GM18951 (cell line): ENCODE data around the gene MAP2K6.

Source experiments
- POLR2A ChIP-seq: IDR thresholded peaks from 4 replicates; pipeline ENCODE4 v1.6.1; 2011; ENCODE audit warnings: mild to moderate bottlenecking; ENCODE audit not compliant: insufficient read length, insufficient read depth; ENCODE audit errors: extremely low read depth
- in situ Hi-C: fragments of 300-500 bp; cut with MboI; formaldehyde crosslinking; loops from one replicate; pipeline ENCODE4 v1.12.0; 2022; ENCODE audit warnings: low sequenced_read_pairs, mixed read lengths, inconsistent platforms; ENCODE audit not compliant: unreplicated experiment

The MAP2K6 gene

GRCh38 chr17:69455040-69455439, 40.5 kb downstream of the MAP2K6 start:
- TF ChIP-seq POLR2A: no peak
- in situ Hi-C loops: no loop called here

- in situ Hi-C loops: no loop called here
- TF ChIP-seq POLR2A: no peak
Observed at GRCh38 chr17:69457603-69458002, 43.1 kb downstream of the MAP2K6 start.

GRCh38 chr17:69460963-69461922, 46.7 kb downstream of the MAP2K6 start:
- in situ Hi-C loops: no loop called here
- TF ChIP-seq POLR2A: no peak

- in situ Hi-C loops: no loop called here
- TF ChIP-seq POLR2A: no peak
Observed at GRCh38 chr17:69461951-69462369, 47.5 kb downstream of the MAP2K6 start.

- in situ Hi-C loops: no loop called here
- no peak for TF ChIP-seq POLR2A
Observed at GRCh38 chr17:69462882-69463281, 48.4 kb downstream of the MAP2K6 start.

- TF ChIP-seq POLR2A: no peak
- in situ Hi-C loops: no loop called here
Observed at GRCh38 chr17:69466451-69466850, 52.0 kb downstream of the MAP2K6 start.

- TF ChIP-seq POLR2A: no peak
- in situ Hi-C loops: no loop called here
Observed at GRCh38 chr17:69466905-69467667, 52.6 kb downstream of the MAP2K6 start.

- TF ChIP-seq POLR2A: no peak
- in situ Hi-C loops: no loop called here
Observed at GRCh38 chr17:69468207-69468606, 53.7 kb downstream of the MAP2K6 start.

GRCh38 chr17:69470702-69471101, 56.2 kb downstream of the MAP2K6 start:
- in situ Hi-C loops: no loop called here
- no peak for TF ChIP-seq POLR2A

GRCh38 chr17:69471406-69471805, 56.9 kb downstream of the MAP2K6 start:
- in situ Hi-C loops: no loop called here
- TF ChIP-seq POLR2A: no peak

- in situ Hi-C loops: no loop called here
- TF ChIP-seq POLR2A: no peak
Observed at GRCh38 chr17:69473841-69474831, 59.6 kb downstream of the MAP2K6 start.

- in situ Hi-C loops: no loop called here
- no peak for TF ChIP-seq POLR2A
Observed at GRCh38 chr17:69477204-69477902, 62.9 kb downstream of the MAP2K6 start.

GRCh38 chr17:69477903-69478266, 63.4 kb downstream of the MAP2K6 start:
- in situ Hi-C loops: no loop called here
- no peak for TF ChIP-seq POLR2A
